ENCODE data around the gene SCN5A.

- TF ChIP-seq, protein P1, sequence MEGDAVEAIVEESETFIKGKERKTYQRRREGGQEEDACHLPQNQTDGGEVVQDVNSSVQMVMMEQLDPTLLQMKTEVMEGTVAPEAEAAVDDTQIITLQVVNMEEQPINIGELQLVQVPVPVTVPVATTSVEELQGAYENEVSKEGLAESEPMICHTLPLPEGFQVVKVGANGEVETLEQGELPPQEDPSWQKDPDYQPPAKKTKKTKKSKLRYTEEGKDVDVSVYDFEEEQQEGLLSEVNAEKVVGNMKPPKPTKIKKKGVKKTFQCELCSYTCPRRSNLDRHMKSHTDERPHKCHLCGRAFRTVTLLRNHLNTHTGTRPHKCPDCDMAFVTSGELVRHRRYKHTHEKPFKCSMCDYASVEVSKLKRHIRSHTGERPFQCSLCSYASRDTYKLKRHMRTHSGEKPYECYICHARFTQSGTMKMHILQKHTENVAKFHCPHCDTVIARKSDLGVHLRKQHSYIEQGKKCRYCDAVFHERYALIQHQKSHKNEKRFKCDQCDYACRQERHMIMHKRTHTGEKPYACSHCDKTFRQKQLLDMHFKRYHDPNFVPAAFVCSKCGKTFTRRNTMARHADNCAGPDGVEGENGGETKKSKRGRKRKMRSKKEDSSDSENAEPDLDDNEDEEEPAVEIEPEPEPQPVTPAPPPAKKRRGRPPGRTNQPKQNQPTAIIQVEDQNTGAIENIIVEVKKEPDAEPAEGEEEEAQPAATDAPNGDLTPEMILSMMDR (IDR thresholded peaks at IDR 0.05) = no peak
- no peak for TF ChIP-seq POLR2AphosphoS5 (IDR thresholded peaks at IDR 0.05)
These were observed 84.7 kb downstream of the SCN5A start for GRCh38 chr3:38564631-38565338.
